Measurements from ENCODE around the gene RARB.

GRCh38 chr3:25478964-25479726 is 51.1 kb downstream of the RARB start:
- TF ChIP-seq CTCF (IDR thresholded peaks at IDR 0.05) = no peak
- TF ChIP-seq POLR2A (IDR thresholded peaks at IDR 0.05) = no peak
